Stimulated activated naive CD4-positive, alpha-beta T cell treated with Interleukin-2 at 50 U/mL for 16 hours (primary cell): ENCODE results near the gene MGLL.
"Not testable (repeated sequence)": the region's sequence is repeated elsewhere in the genome, so short reads cannot be mapped to it uniquely, and the experiment has no call there.

Experiments
- DNase-seq: peaks from one replicate; lab custom pipeline; 2025; lab: John Stamatoyannopoulos, UW

Gene MGLL

GRCh38 chr3:127689266-127689860, 133.0 kb downstream of the MGLL start:
- DNase-seq = no peak

- no peak for DNase-seq
These were observed 133.7 kb downstream of the MGLL start for GRCh38 chr3:127688416-127689265.

- no peak for DNase-seq
These were observed 134.3 kb downstream of the MGLL start for GRCh38 chr3:127688022-127688415.

- DNase-seq = no peak
These were observed 135.0 kb downstream of the MGLL start for GRCh38 chr3:127687228-127687737.

- DNase-seq = no peak
These were observed 135.8 kb downstream of the MGLL start for GRCh38 chr3:127686512-127686894.

- no peak for DNase-seq
These were observed 136.4 kb downstream of the MGLL start for GRCh38 chr3:127685708-127686511.

GRCh38 chr3:127684871-127685707, 137.2 kb downstream of the MGLL start:
- DNase-seq = no peak

- no peak for DNase-seq
These were observed 139.8 kb downstream of the MGLL start for GRCh38 chr3:127682561-127682960.

GRCh38 chr3:127682175-127682554, 140.2 kb downstream of the MGLL start:
- DNase-seq = not testable (repeated sequence)

- DNase-seq = no peak
These were observed 141.5 kb downstream of the MGLL start for GRCh38 chr3:127680798-127681221.

GRCh38 chr3:127680146-127680661, 142.1 kb downstream of the MGLL start:
- no peak for DNase-seq

GRCh38 chr3:127679534-127680145, 142.7 kb downstream of the MGLL start:
- no peak for DNase-seq

GRCh38 chr3:127678611-127679533, 143.4 kb downstream of the MGLL start:
- no peak for DNase-seq

- DNase-seq = no peak
These were observed 144.1 kb downstream of the MGLL start for GRCh38 chr3:127678315-127678599.

- DNase-seq = no peak
These were observed 144.6 kb downstream of the MGLL start for GRCh38 chr3:127677541-127678314.

- DNase-seq = no peak
These were observed 145.4 kb downstream of the MGLL start for GRCh38 chr3:127676921-127677351.

- no peak for DNase-seq
These were observed 145.9 kb downstream of the MGLL start for GRCh38 chr3:127676456-127676855.

GRCh38 chr3:127675651-127676391, 146.5 kb downstream of the MGLL start:
- no peak for DNase-seq

GRCh38 chr3:127674790-127675189, 147.5 kb downstream of the MGLL start:
- DNase-seq = no peak
